OCI-LY7 (cell line): ENCODE data around the gene ZNF407. TPM values are rescaled to one million over a fixed set of nuclear protein-coding genes. Genes with fewer than 3 reads are reported as not detected.
"Not testable (repeated sequence)": the region's sequence is repeated elsewhere in the genome, so short reads cannot be mapped to it uniquely, and the experiment has no call there.

Source experiments
- BruUV-seq: library from RNA; stranded (reverse); fragments of 400-500 nt; replicated peaks from 2 replicates; lab custom pipeline; 2021; lab: Mats Ljungman, UMichigan
- CTCF ChIA-PET: fragments of 300-600 bp; sonication (Branson Sonifier 250); formaldehyde crosslinking; loops from one replicate; lab custom pipeline; 2022; ENCODE audit warnings: antibody characterized with exemption; ENCODE audit not compliant: unreplicated experiment; lab: Charles Lee
- POLR2A ChIA-PET: fragments of 300-600 bp; sonication (Branson Sonifier 250); formaldehyde crosslinking; loops from one replicate; lab custom pipeline; 2022; ENCODE audit warnings: antibody characterized with exemption; lab: Charles Lee
- DNase-seq: peaks from one replicate; pipeline ENCODE4 v3.0.0-alpha.2; 2015; ENCODE audit warnings: low spot score
- H2AFZ ChIP-seq: fragments of 200-600 bp; sonication (generic), shearing (Covaris generic); 2 replicates; pipeline ENCODE4 v1.6.1; 2014; ENCODE audit warnings: mild to moderate bottlenecking, antibody characterized with exemption, low read length, moderate library complexity
- H3K27ac ChIP-seq: fragments of 200-600 bp; sonication (generic); 2 replicates; pipeline ENCODE4 v1.5.1; 2014; ENCODE audit warnings: mixed run types, low read depth, mild to moderate bottlenecking, moderate library complexity, low read length, inconsistent platforms; ENCODE audit not compliant: poor library complexity, severe bottlenecking
- H3K36me3 ChIP-seq: fragments of 200-600 bp; sonication (generic); 2 replicates; pipeline ENCODE4 v1.6.1; 2014; ENCODE audit warnings: mild to moderate bottlenecking, antibody characterized with exemption, low read length, moderate library complexity, mixed read lengths; ENCODE audit not compliant: insufficient read depth
- H3K4me1 ChIP-seq: fragments of 200-600 bp; sonication (generic); 2 replicates; pipeline ENCODE4 v1.5.1; 2014; ENCODE audit warnings: mild to moderate bottlenecking, low read length; ENCODE audit not compliant: insufficient read depth, poor library complexity, severe bottlenecking
- H3K4me2 ChIP-seq: fragments of 200-600 bp; sonication (generic); 2 replicates; pipeline ENCODE4 v1.6.1; 2014; ENCODE audit warnings: mild to moderate bottlenecking, low read length
- H3K4me3 ChIP-seq: fragments of 200-600 bp; sonication (generic); 2 replicates; pipeline ENCODE4 v1.5.1; 2014; ENCODE audit warnings: mild to moderate bottlenecking, low read depth, low read length; ENCODE audit not compliant: poor library complexity, severe bottlenecking
- H3K79me2 ChIP-seq: fragments of 200-600 bp; sonication (generic); 2 replicates; pipeline ENCODE4 v1.6.1; 2016; ENCODE audit warnings: low read depth, mild to moderate bottlenecking, low read length, moderate library complexity, mixed read lengths; ENCODE audit not compliant: insufficient read depth
- H3K9me2 ChIP-seq: fragments of 200-600 bp; sonication (generic); 2 replicates; pipeline ENCODE4 v1.6.1; 2016; ENCODE audit warnings: mild to moderate bottlenecking, low read length, mixed read lengths; ENCODE audit not compliant: insufficient read depth
- H3K9me3 ChIP-seq: fragments of 200-600 bp; sonication (generic); 2 replicates; pipeline ENCODE4 v1.6.1; 2014; ENCODE audit warnings: mild to moderate bottlenecking, mixed run types, low read length, mixed read lengths
- H4K20me1 ChIP-seq: fragments of 200-600 bp; sonication (generic); 2 replicates; pipeline ENCODE4 v1.6.1; 2014; ENCODE audit warnings: mild to moderate bottlenecking, antibody characterized with exemption, low read length, moderate library complexity, mixed read lengths; ENCODE audit not compliant: insufficient read depth
- EZH2phosphoT487 ChIP-seq: fragments of 200-600 bp; sonication (generic); IDR thresholded peaks from 2 replicates; pipeline ENCODE4 v1.6.1; 2018; ENCODE audit warnings: low read depth, borderline replicate concordance, mild to moderate bottlenecking, mixed run types, antibody characterized with exemption, low read length, moderate library complexity, mixed read lengths
- intact Hi-C: fragments of 100-400 bp; cut with micrococcal nuclease; formaldehyde crosslinking; loops from one replicate; pipeline ENCODE4 v1.10.0; 2022; ENCODE audit not compliant: unreplicated experiment
- total RNA-seq, 2 experiments: library from RNA; depleted of rRNA in 1 of 2; stranded (reverse); fragments of >200 nt in 1 of 2; shearing (Covaris generic) in 1 of 2; gene quantifications; 2 replicates each; pipeline ENCODE4 v1.2.3, GENCODE V29; 2014 to 2022
- TF ChIP-seq, protein P1 (sequence below): fragments of 200-600 bp; sonication (generic); conservative IDR thresholded peaks from 2 replicates; pipeline ENCODE4 v1.5.1; 2014; ENCODE audit warnings: mild to moderate bottlenecking, antibody characterized with exemption, low read length, moderate library complexity, mixed read lengths

ZNF407 gene
- total RNA-seq, 2 experiments from 2014 or later: 8.9 to 11.9 TPM

DNA sequence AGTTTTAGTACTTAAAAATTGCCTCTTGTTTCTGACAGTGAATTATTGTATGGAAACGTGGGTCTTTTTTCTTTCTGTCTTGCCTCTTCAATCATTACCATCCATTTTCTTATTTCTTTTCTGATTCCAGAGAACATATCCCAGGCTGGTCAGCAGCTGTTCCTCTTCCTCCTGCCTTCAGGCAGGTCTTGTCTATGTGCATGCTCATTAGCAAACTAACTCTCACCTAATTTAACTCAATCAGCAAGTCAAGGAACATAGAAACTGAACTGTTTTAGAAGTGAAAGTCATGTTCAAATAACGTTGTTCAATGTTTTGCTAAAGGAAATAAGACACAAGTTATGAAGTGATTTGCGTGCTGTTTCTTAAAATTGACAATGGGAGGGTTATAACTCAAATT is 369.8 kb downstream of the ZNF407 start:
- no peak overlapping the region for H2AFZ ChIP-seq
- ChIA-PET CTCF (no interaction called here), POLR2A (no interaction called here)
- DNase-seq: no peak
- TF ChIP-seq EZH2phosphoT487: no peak
- TF ChIP-seq, protein P1, sequence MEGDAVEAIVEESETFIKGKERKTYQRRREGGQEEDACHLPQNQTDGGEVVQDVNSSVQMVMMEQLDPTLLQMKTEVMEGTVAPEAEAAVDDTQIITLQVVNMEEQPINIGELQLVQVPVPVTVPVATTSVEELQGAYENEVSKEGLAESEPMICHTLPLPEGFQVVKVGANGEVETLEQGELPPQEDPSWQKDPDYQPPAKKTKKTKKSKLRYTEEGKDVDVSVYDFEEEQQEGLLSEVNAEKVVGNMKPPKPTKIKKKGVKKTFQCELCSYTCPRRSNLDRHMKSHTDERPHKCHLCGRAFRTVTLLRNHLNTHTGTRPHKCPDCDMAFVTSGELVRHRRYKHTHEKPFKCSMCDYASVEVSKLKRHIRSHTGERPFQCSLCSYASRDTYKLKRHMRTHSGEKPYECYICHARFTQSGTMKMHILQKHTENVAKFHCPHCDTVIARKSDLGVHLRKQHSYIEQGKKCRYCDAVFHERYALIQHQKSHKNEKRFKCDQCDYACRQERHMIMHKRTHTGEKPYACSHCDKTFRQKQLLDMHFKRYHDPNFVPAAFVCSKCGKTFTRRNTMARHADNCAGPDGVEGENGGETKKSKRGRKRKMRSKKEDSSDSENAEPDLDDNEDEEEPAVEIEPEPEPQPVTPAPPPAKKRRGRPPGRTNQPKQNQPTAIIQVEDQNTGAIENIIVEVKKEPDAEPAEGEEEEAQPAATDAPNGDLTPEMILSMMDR: no peak
- no peaks in the 10 kb centered on the region for H3K9me2 ChIP-seq
- H3K27ac ChIP-seq: no peak overlapping the region
- H3K9me3 ChIP-seq: no peaks in the 10 kb centered on the region
- H3K4me2 ChIP-seq: no peak overlapping the region
- no peaks in the 10 kb centered on the region for H4K20me1 ChIP-seq
- H3K4me1 ChIP-seq: no peaks in the 10 kb centered on the region
- no peak overlapping the region for H3K4me3 ChIP-seq
- no peaks in the 10 kb centered on the region for H3K79me2 ChIP-seq
- intact Hi-C loops: loop anchor here (10.0 kb wide), 1 partner anchor 313 kb away; no protein-coding TSS in a partner anchor
- no peaks in the 10 kb centered on the region for H3K36me3 ChIP-seq
- BruUV-seq: no TSS peak

DNA sequence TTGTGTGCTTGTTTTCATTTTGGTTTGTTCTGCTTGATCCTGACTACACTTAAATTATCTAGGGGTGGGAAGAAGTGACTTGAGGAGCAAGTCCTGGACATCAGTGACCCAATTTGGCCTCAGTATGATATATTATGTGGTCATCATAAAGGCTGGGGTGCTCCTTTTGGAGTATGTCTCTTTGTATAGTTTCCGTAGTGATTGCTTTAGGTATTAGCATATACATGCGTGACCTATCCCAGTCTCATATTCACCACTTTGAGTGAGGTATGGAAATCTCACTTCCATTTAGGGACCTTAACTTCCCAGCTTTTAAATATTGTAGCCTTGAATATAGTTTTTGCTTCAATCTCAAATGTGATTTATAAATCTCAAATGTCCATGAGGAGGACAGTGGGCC is 370.3 kb downstream of the ZNF407 start:
- no peaks in the 10 kb centered on the region for H3K36me3 ChIP-seq
- H3K9me2 ChIP-seq: no peaks in the 10 kb centered on the region
- no peaks in the 10 kb centered on the region for H3K79me2 ChIP-seq
- H3K4me3 ChIP-seq: no peak overlapping the region
- no peak overlapping the region for H2AFZ ChIP-seq
- CTCF ChIA-PET: no interaction called here
- POLR2A ChIA-PET: no interaction called here
- no peaks in the 10 kb centered on the region for H3K4me1 ChIP-seq
- intact Hi-C loops: loop anchor here (10.0 kb wide), 1 partner anchor 313 kb away; no protein-coding TSS in a partner anchor
- BruUV-seq: no TSS peak
- H3K27ac ChIP-seq: no peak overlapping the region
- H4K20me1 ChIP-seq: no peaks in the 10 kb centered on the region
- TF ChIP-seq, protein P1: no peak
- no peak for DNase-seq
- H3K9me3 ChIP-seq: no peaks in the 10 kb centered on the region
- H3K4me2 ChIP-seq: no peak overlapping the region

GRCh38 chr18:74971358-74971757 is 373.7 kb downstream of the ZNF407 start:
- H3K4me2 ChIP-seq, H3K9me3 ChIP-seq, H3K36me3 ChIP-seq, H3K9me2 ChIP-seq, H3K27ac ChIP-seq, H3K4me3 ChIP-seq, DNase-seq, CTCF ChIA-PET, POLR2A ChIA-PET, H3K4me1 ChIP-seq, H2AFZ ChIP-seq, BruUV-seq, H4K20me1 ChIP-seq, intact Hi-C loops, H3K79me2 ChIP-seq: not testable (repeated sequence)

GRCh38 chr18:74971776-74972175 is 374.1 kb downstream of the ZNF407 start:
- H2AFZ ChIP-seq, H3K9me2 ChIP-seq, BruUV-seq, intact Hi-C loops, H3K4me3 ChIP-seq, H3K4me1 ChIP-seq, H3K9me3 ChIP-seq, H3K4me2 ChIP-seq, H4K20me1 ChIP-seq, H3K79me2 ChIP-seq, DNase-seq, H3K36me3 ChIP-seq, H3K27ac ChIP-seq, POLR2A ChIA-PET: not testable (repeated sequence)
- CTCF ChIA-PET: interaction anchor here (0.5 kb wide), 1 partner anchor 1290 kb away, joined by 4 read pairs; no protein-coding TSS in a partner anchor
